Skin epidermis (tissue), 12 donors: ENCODE data around the gene ZNF574.

Source experiments
- H3K27ac ChIP-seq, 21 experiments: fragments of 200-600 bp; sonication (generic) in 11 of 21; one replicate each; pipeline ENCODE4 v1.5.0; 2020; ENCODE audit warnings: mild to moderate bottlenecking in 3 of 21, inconsistent platforms in 2 of 21, moderate library complexity in 2 of 21
- H3K4me3 ChIP-seq, 7 experiments: fragments of 200-600 bp; sonication (generic) in 2 of 7; one replicate each; pipeline ENCODE4 v1.5.0; 2020; ENCODE audit warnings: inconsistent platforms in 2 of 7, mild to moderate bottlenecking in 2 of 7, moderate library complexity in 1 of 7

The ZNF574 gene

GRCh38 chr19:42117076-42117475 lies 41.1 kb downstream of the ZNF574 start:
- Histone ChIP-seq H3K4me3 (no peak overlapping the region), H3K27ac (peak overlapping the region in 1 of 21 experiments; percentile 4)

GRCh38 chr19:42120276-42120980 lies 44.5 kb downstream of the ZNF574 start:
- H3K27ac ChIP-seq = peak overlapping the region in 6 of 21 experiments; percentile 50 to 90 (median 77)
- H3K4me3 ChIP-seq = no peak overlapping the region

- peak overlapping the region in 14 of 21 experiments; percentile 8 to 90 (median 60) for H3K27ac ChIP-seq
- H3K4me3 ChIP-seq = no peak overlapping the region
Observed at GRCh38 chr19:42121036-42121621, 45.2 kb downstream of the ZNF574 start.

GRCh38 chr19:42121656-42122069 lies 45.7 kb downstream of the ZNF574 start:
- peak overlapping the region in 16 of 21 experiments; percentile 8 to 90 (median 60) for H3K27ac ChIP-seq
- no peak overlapping the region for H3K4me3 ChIP-seq

- H3K4me3 ChIP-seq = no peak overlapping the region
- peak overlapping the region in 14 of 21 experiments; percentile 11 to 90 (median 60) for H3K27ac ChIP-seq
Observed at GRCh38 chr19:42122691-42123607, 47.0 kb downstream of the ZNF574 start.

GRCh38 chr19:42123765-42124164 lies 47.8 kb downstream of the ZNF574 start:
- peak overlapping the region in 6 of 21 experiments; percentile 12 to 90 (median 78) for H3K27ac ChIP-seq
- H3K4me3 ChIP-seq = no peak overlapping the region

- Histone ChIP-seq H3K4me3 (no peak overlapping the region), H3K27ac (no peak overlapping the region)
Observed at GRCh38 chr19:42124386-42124901, 48.5 kb downstream of the ZNF574 start.

- Histone ChIP-seq H3K27ac (no peak overlapping the region), H3K4me3 (no peak overlapping the region)
Observed at GRCh38 chr19:42125536-42125935, 49.6 kb downstream of the ZNF574 start.

- no peak overlapping the region for H3K4me3 ChIP-seq
- peak overlapping the region in 1 of 21 experiments; percentile 16 for H3K27ac ChIP-seq
Observed at GRCh38 chr19:42126574-42126973, 50.6 kb downstream of the ZNF574 start.

- peak overlapping the region in 13 of 21 experiments; percentile 9 to 81 (median 70) for H3K27ac ChIP-seq
Observed at GRCh38 chr19:42129399-42130253, 53.7 kb downstream of the ZNF574 start.

GRCh38 chr19:42130254-42130573 lies 54.2 kb downstream of the ZNF574 start:
- Histone ChIP-seq H3K27ac (peak overlapping the region in 11 of 21 experiments; percentile 39 to 81 (median 72)), H3K4me3 (peak overlapping the region in 2 of 7 experiments; percentile 9 to 23)

More at GRCh38 chr19:42129399-42130253, 53.7 kb downstream of the ZNF574 start:
- H3K4me3 ChIP-seq = peak overlapping the region in 2 of 7 experiments; percentile 9 to 23
